ENCODE data around the gene EIF4EBP3. TPM values are rescaled to one million over a fixed set of nuclear protein-coding genes. Genes with fewer than 3 reads are reported as not detected.

EIF4EBP3 gene
- total and polyA plus RNA-seq, 4 donors, result 0.40 to 6.9 (median 3.9) TPM

- Histone ChIP-seq H3K4me3 (ENCODE audit: low read depth, low read length) (peak overlapping the region; percentile 87), H3K4me1 (ENCODE audit: control insufficient read depth, insufficient read depth, low read length) (peaks cover 33% of the 10 kb centered on the region), H3K27me3 (ENCODE audit: control insufficient read depth, insufficient read depth, low read length) (no peaks in the 10 kb centered on the region), H3K36me3 (ENCODE audit: control insufficient read depth, insufficient read depth, low read length) (peaks cover 56% of the 10 kb centered on the region), H3K27ac (ENCODE audit: low read depth, low read length) (peak overlapping the region; percentile 92), H3K9me3 (ENCODE audit: control insufficient read depth, insufficient read depth, low read length) (no peaks in the 10 kb centered on the region)
- DNase-seq (ENCODE audit: low read depth in 4 of 6, low spot score in 6 of 6), result no peak
- WGBS (ENCODE audit: insufficient coverage), result 3% methylated on average over 5 of the region's 13 CpGs
Measured at GRCh38 chr5:140565024-140565779, 17.7 kb downstream of the EIF4EBP3 start.

GRCh38 chr5:140565780-140566095, 18.3 kb downstream of the EIF4EBP3 start:
- H3K27ac ChIP-seq (ENCODE audit: low read depth, low read length), result no peak overlapping the region

GRCh38 chr5:140566665-140567064, 19.2 kb downstream of the EIF4EBP3 start:
- Histone ChIP-seq H3K9me3 (ENCODE audit: control insufficient read depth, insufficient read depth, low read length) (no peaks in the 10 kb centered on the region), H3K4me1 (ENCODE audit: control insufficient read depth, insufficient read depth, low read length) (peaks cover 33% of the 10 kb centered on the region), H3K27me3 (ENCODE audit: control insufficient read depth, insufficient read depth, low read length) (no peaks in the 10 kb centered on the region), H3K4me3 (ENCODE audit: low read depth, low read length) (no peak overlapping the region), H3K27ac (ENCODE audit: low read depth, low read length) (no peak overlapping the region), H3K36me3 (ENCODE audit: control insufficient read depth, insufficient read depth, low read length) (peaks cover 45% of the 10 kb centered on the region)
- 98% methylated on average over 4 of the region's 5 CpGs for WGBS (ENCODE audit: insufficient coverage)
- DNase-seq (ENCODE audit: low read depth in 4 of 6, low spot score in 6 of 6), result no peak

More at GRCh38 chr5:140565780-140566095, 18.3 kb downstream of the EIF4EBP3 start:
- Histone ChIP-seq H3K27me3 (ENCODE audit: control insufficient read depth, insufficient read depth, low read length) (no peaks in the 10 kb centered on the region), H3K4me1 (ENCODE audit: control insufficient read depth, insufficient read depth, low read length) (peaks cover 33% of the 10 kb centered on the region), H3K9me3 (ENCODE audit: control insufficient read depth, insufficient read depth, low read length) (no peaks in the 10 kb centered on the region), H3K36me3 (ENCODE audit: control insufficient read depth, insufficient read depth, low read length) (peaks cover 54% of the 10 kb centered on the region), H3K4me3 (ENCODE audit: low read depth, low read length) (peak overlapping the region; percentile 87)
- DNase-seq (ENCODE audit: low read depth in 4 of 6, low spot score in 6 of 6), result no peak
- WGBS (ENCODE audit: insufficient coverage), result no CpG with 5 or more reads among the region's 4 CpGs

GRCh38 chr5:140567136-140567818, 19.8 kb downstream of the EIF4EBP3 start:
- WGBS (ENCODE audit: insufficient coverage), result 85% methylated on average over 20 of the region's 22 CpGs
- Histone ChIP-seq H3K27me3 (ENCODE audit: control insufficient read depth, insufficient read depth, low read length) (no peaks in the 10 kb centered on the region), H3K4me1 (ENCODE audit: control insufficient read depth, insufficient read depth, low read length) (peaks cover 29% of the 10 kb centered on the region), H3K27ac (ENCODE audit: low read depth, low read length) (no peak overlapping the region), H3K36me3 (ENCODE audit: control insufficient read depth, insufficient read depth, low read length) (peaks cover 39% of the 10 kb centered on the region), H3K9me3 (ENCODE audit: control insufficient read depth, insufficient read depth, low read length) (no peaks in the 10 kb centered on the region), H3K4me3 (ENCODE audit: low read depth, low read length) (no peak overlapping the region)
- DNase-seq (ENCODE audit: low read depth in 4 of 6, low spot score in 6 of 6), result no peak

- Histone ChIP-seq H3K27ac (ENCODE audit: low read depth, low read length) (no peak overlapping the region), H3K27me3 (ENCODE audit: control insufficient read depth, insufficient read depth, low read length) (no peaks in the 10 kb centered on the region), H3K4me1 (ENCODE audit: control insufficient read depth, insufficient read depth, low read length) (peaks cover 25% of the 10 kb centered on the region), H3K9me3 (ENCODE audit: control insufficient read depth, insufficient read depth, low read length) (no peaks in the 10 kb centered on the region), H3K4me3 (ENCODE audit: low read depth, low read length) (no peak overlapping the region), H3K36me3 (ENCODE audit: control insufficient read depth, insufficient read depth, low read length) (peaks cover 36% of the 10 kb centered on the region)
- WGBS (ENCODE audit: insufficient coverage), result 99% methylated on average over 11 of the region's 13 CpGs
- no peak for DNase-seq (ENCODE audit: low read depth in 4 of 6, low spot score in 6 of 6)
Measured at GRCh38 chr5:140567871-140568270, 20.4 kb downstream of the EIF4EBP3 start.

GRCh38 chr5:140568443-140569063, 21.1 kb downstream of the EIF4EBP3 start:
- H3K36me3 ChIP-seq (ENCODE audit: control insufficient read depth, insufficient read depth, low read length), result peaks cover 36% of the 10 kb centered on the region
- no peaks in the 10 kb centered on the region for H3K9me3 ChIP-seq (ENCODE audit: control insufficient read depth, insufficient read depth, low read length)
- DNase-seq (ENCODE audit: low read depth in 4 of 6, low spot score in 6 of 6), result no peak
- H3K4me1 ChIP-seq (ENCODE audit: control insufficient read depth, insufficient read depth, low read length), result peaks cover 18% of the 10 kb centered on the region
- H3K27ac ChIP-seq (ENCODE audit: low read depth, low read length), result no peak overlapping the region
- H3K4me3 ChIP-seq (ENCODE audit: low read depth, low read length), result no peak overlapping the region
- 98% methylated on average over 2 of the region's 2 CpGs for WGBS (ENCODE audit: insufficient coverage)
- H3K27me3 ChIP-seq (ENCODE audit: control insufficient read depth, insufficient read depth, low read length), result no peaks in the 10 kb centered on the region

GRCh38 chr5:140569197-140569596, 21.7 kb downstream of the EIF4EBP3 start:
- peaks cover 12% of the 10 kb centered on the region for H3K4me1 ChIP-seq (ENCODE audit: control insufficient read depth, insufficient read depth, low read length)
- H3K27ac ChIP-seq (ENCODE audit: low read depth, low read length), result no peak overlapping the region
- 93% methylated on average over 2 of the region's 4 CpGs for WGBS (ENCODE audit: insufficient coverage)
- H3K27me3 ChIP-seq (ENCODE audit: control insufficient read depth, insufficient read depth, low read length), result no peaks in the 10 kb centered on the region
- H3K9me3 ChIP-seq (ENCODE audit: control insufficient read depth, insufficient read depth, low read length), result no peaks in the 10 kb centered on the region
- no peak overlapping the region for H3K4me3 ChIP-seq (ENCODE audit: low read depth, low read length)
- H3K36me3 ChIP-seq (ENCODE audit: control insufficient read depth, insufficient read depth, low read length), result peaks cover 36% of the 10 kb centered on the region
- DNase-seq (ENCODE audit: low read depth in 4 of 6, low spot score in 6 of 6), result no peak

- Histone ChIP-seq H3K4me1 (ENCODE audit: control insufficient read depth, insufficient read depth, low read length) (peaks cover 12% of the 10 kb centered on the region), H3K9me3 (ENCODE audit: control insufficient read depth, insufficient read depth, low read length) (no peaks in the 10 kb centered on the region), H3K27ac (ENCODE audit: low read depth, low read length) (no peak overlapping the region), H3K4me3 (ENCODE audit: low read depth, low read length) (no peak overlapping the region), H3K27me3 (ENCODE audit: control insufficient read depth, insufficient read depth, low read length) (no peaks in the 10 kb centered on the region), H3K36me3 (ENCODE audit: control insufficient read depth, insufficient read depth, low read length) (peaks cover 36% of the 10 kb centered on the region)
- no peak for DNase-seq (ENCODE audit: low read depth in 4 of 6, low spot score in 6 of 6)
- WGBS (ENCODE audit: insufficient coverage), result 84% methylated on average over 4 of the region's 4 CpGs
Measured at GRCh38 chr5:140570058-140570457, 22.6 kb downstream of the EIF4EBP3 start.

GRCh38 chr5:140570488-140570887, 23.0 kb downstream of the EIF4EBP3 start:
- Histone ChIP-seq H3K4me3 (ENCODE audit: low read depth, low read length) (no peak overlapping the region), H3K4me1 (ENCODE audit: control insufficient read depth, insufficient read depth, low read length) (peaks cover 12% of the 10 kb centered on the region), H3K27ac (ENCODE audit: low read depth, low read length) (no peak overlapping the region), H3K9me3 (ENCODE audit: control insufficient read depth, insufficient read depth, low read length) (no peaks in the 10 kb centered on the region), H3K36me3 (ENCODE audit: control insufficient read depth, insufficient read depth, low read length) (peaks cover 36% of the 10 kb centered on the region), H3K27me3 (ENCODE audit: control insufficient read depth, insufficient read depth, low read length) (no peaks in the 10 kb centered on the region)
- WGBS (ENCODE audit: insufficient coverage), result 100% methylated on average over 1 of the region's 1 CpG
- no peak for DNase-seq (ENCODE audit: low read depth in 4 of 6, low spot score in 6 of 6)

Measured in spinal cord (tissue), 10 donors.